D721Med (cell line): ENCODE measurements around the gene NSD1.
"Not testable (repeated sequence)": the region's sequence is repeated elsewhere in the genome, so short reads cannot be mapped to it uniquely, and the experiment has no call there.

Source experiments
- DNase-seq: peaks from one replicate; pipeline ENCODE4 v3.0.0; 2011; ENCODE audit warnings: low spot score; ENCODE audit not compliant: insufficient read length
- FAIRE-seq: peaks from 2 replicates; lab custom pipeline; 2011; peaks lifted over from hg19 to GRCh38; lab: Jason Lieb, UNC
- CTCF ChIP-seq: IDR thresholded peaks from 2 replicates; pipeline ENCODE4 v1.5.1; 2012; ENCODE audit warnings: mild to moderate bottlenecking, control low read depth; ENCODE audit not compliant: insufficient read depth; ENCODE audit errors: missing control alignments

Gene NSD1

DNA sequence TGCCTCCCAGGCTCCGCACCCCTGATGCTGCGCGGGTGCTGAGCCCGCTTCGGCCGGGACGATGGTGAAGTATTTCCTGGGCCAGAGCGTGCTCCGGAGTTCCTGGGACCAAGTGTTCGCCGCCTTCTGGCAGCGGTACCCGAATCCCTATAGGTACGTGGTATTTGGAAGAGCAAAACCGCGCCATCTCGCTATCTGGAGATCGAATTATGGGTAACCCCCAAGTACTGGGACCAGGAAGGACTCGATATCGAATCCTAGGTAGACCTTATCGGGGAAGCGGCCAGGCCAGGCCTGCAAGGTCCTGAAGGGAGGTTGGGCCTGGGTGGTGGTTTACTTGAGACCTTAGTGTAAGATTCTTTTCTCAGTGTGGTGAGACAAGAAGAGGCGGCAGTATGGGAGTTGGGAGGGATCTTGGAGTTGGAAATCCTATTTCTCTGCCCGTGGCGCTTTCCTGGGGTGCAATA lies 170.4 kb downstream of the NSD1 start:
- no peak for TF ChIP-seq CTCF
- DNase-seq (no peak), FAIRE-seq (no peak)

- no peak for TF ChIP-seq CTCF
- no peak for DNase-seq
- FAIRE-seq: no peak
These were observed 171.0 kb downstream of the NSD1 start for GRCh38 chr5:177304392-177305119.

DNA sequence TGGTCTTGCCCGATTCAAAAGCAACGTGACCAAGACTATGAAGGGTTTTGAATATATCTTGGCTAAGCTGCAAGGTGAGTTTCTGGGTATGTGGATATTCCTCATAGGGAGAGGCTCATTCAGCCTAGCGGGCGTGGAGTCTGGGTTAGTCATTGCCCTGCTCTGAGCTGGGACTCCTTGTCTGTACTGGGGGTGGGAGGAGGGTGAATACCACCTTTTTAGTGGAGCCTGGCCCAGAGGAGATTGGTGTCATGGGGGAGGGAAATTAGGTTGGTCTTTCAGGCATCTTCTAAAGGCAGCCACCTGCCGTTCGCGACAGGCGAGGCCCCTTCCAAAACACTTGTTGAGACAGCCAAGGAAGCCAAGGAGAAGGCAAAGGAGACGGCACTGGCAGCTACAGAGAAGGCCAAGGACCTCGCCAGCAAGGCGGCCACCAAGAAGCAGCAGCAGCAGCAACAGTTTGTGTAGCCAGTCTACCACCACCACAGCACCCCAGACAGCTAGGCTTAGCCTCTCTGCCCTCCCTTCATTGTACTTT lies 172.6 kb downstream of the NSD1 start:
- FAIRE-seq, DNase-seq: not testable (repeated sequence)

DNA sequence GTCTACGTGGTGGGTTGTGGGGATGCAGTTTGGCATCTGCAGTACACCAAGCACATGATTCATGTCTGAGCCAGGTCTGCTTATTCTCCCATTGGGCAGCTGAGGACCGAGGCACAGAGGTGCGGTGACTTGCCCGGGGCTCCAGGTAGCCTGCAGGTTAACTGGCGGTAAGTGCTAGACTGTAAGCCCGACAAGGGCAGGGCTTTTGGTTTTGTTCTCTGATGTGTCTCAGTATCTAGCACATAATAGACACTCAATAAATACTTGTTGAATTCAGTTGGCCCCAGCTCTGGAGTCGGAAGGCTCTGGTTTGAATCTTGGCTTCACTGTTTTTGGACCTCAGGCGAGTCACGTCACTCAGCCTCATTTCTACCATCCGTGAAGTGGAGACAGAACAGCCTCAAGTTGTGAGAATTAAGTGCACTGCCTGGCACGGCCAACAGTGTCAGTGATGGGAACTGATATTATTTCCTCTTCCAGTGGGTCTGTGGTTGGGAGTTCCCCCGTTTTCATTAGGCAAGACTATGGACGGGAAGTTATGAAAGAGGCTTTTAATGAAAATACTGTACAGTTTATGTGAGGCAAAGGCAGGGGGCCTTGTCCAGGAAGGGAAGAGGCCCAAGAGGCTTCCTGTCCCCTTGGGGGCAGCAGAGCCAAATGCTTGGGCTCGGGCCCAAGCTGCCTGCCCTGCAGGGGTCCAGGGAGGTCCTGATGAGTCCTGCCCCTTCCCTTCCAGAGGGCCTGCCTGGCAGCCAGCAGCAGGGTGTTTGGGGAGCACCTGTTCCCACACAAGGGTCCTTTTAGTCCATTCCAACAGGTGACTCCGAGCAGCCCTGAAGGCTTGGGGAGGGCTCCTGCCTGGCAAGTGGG lies 173.3 kb downstream of the NSD1 start:
- no peak for DNase-seq
- TF ChIP-seq CTCF: no peak
- FAIRE-seq: no peak

GRCh38 chr5:177307544-177308363 lies 174.2 kb downstream of the NSD1 start:
- no peak for DNase-seq
- TF ChIP-seq CTCF: no peak
- no peak for FAIRE-seq

DNA sequence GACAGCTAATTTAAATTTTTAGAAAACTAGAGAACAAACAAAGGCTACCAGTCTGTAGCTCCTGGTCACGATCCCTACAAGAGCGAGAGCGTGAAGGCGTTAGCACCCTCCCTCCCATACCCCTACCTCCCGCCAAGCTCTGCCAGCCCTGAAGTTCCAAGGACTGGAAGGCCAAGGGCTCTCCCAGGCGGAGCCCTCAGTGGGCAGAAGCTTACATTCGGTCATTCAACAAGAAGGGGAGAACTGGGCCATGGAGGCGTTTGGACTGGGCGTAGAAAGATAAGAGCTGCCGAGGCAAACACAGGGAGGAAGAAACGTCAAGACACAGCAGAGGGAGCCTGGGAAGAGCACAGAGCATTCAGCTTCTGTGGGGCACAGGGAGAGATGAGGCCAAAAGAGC lies 175.2 kb downstream of the NSD1 start:
- DNase-seq: no peak
- TF ChIP-seq CTCF: no peak
- no peak for FAIRE-seq
